ENCODE results near the gene CDK2. TPM values are rescaled to one million over a fixed set of nuclear protein-coding genes. Genes with fewer than 3 reads are reported as not detected.

Gene CDK2
- total and polyA plus RNA-seq, 3 donors from 2014 or later, result 16.5 to 20.3 (median 19.8) TPM

DNA sequence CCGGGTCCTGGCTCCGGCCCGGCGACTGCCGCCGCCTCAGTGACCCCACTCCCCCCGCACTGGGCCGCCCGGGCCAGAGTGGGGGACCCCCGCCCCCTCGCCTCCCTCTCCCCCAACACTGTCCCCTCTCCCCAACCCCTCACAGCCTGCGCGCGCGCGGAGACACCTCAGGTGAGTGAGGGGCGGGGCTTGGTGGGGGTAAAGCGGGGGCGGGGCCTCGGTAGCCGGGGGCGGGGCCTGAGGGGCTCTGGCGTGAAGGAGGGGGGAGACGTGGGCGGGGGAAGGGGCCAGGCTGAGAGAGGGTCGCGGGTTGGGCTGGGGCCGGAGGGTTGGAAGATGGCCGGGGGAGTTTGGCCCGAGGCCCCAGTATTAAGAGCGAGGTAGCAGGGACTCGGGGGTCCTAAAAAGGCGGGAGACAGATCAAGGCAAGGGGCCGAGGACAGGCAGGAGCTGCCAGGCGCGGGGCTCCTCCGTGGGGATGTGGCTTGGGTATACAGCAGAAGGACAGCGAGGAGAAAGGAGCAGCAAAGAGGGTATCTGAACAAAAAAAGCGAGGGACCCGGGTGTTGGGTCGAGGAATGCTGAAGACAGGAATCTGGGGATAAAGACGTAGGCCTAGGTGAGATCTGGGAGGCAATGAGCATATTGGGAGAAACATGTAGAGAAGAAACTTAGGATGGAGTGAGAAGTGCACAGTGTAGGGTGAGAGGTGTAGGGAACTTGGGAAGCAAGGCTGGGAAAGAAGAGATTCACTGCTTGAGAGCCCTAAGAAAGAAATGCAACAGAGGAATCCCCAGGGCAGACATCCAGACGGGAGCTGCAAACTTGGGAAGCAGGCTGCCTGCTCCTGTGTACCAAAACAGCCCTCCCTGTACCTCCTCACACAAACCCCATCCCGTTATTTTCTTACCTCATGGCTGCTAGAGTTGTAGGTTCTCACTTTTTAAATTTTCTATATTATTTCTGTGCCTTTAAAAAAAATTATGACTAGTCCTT is 41.2 kb downstream of the CDK2 start:
- Histone ChIP-seq H3K36me3 (ENCODE audit: low read depth, missing control alignments) (no peaks in the 10 kb centered on the region), H3K27ac (peak overlapping the region; percentile 96 to 98), H3K9me3 (no peaks in the 10 kb centered on the region), H3K27me3 (no peaks in the 10 kb centered on the region), H3K4me3 (peak overlapping the region; percentile 96 to 99), H3K4me1 (peaks cover 3% of the 10 kb centered on the region)
- intact Hi-C loops (cut with DNase I; ENCODE audit: low total_unique reads), result no loop called here
- DNase-seq, result peak; percentile 76
- TF ChIP-seq, protein P1, sequence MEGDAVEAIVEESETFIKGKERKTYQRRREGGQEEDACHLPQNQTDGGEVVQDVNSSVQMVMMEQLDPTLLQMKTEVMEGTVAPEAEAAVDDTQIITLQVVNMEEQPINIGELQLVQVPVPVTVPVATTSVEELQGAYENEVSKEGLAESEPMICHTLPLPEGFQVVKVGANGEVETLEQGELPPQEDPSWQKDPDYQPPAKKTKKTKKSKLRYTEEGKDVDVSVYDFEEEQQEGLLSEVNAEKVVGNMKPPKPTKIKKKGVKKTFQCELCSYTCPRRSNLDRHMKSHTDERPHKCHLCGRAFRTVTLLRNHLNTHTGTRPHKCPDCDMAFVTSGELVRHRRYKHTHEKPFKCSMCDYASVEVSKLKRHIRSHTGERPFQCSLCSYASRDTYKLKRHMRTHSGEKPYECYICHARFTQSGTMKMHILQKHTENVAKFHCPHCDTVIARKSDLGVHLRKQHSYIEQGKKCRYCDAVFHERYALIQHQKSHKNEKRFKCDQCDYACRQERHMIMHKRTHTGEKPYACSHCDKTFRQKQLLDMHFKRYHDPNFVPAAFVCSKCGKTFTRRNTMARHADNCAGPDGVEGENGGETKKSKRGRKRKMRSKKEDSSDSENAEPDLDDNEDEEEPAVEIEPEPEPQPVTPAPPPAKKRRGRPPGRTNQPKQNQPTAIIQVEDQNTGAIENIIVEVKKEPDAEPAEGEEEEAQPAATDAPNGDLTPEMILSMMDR (IDR thresholded peaks at IDR 0.05), result no peak
- no peak for TF ChIP-seq POLR2A (IDR thresholded peaks at IDR 0.05)
- WGBS, 2 donors, result 1 to 2% methylated on average over 29 to 30 of the region's 44 CpGs

- no peaks in the 10 kb centered on the region for H3K36me3 ChIP-seq (ENCODE audit: low read depth, missing control alignments)
- peaks cover 3% of the 10 kb centered on the region for H3K4me1 ChIP-seq
- intact Hi-C loops (cut with DNase I; ENCODE audit: low total_unique reads), result no loop called here
- H3K9me3 ChIP-seq, result no peaks in the 10 kb centered on the region
- H3K4me3 ChIP-seq, result no peak overlapping the region
- H3K27me3 ChIP-seq, result no peaks in the 10 kb centered on the region
- WGBS, 2 donors, result 72 to 79% methylated on average over 2 of the region's 2 CpGs
- no peak overlapping the region for H3K27ac ChIP-seq
- DNase-seq, result no peak
- TF ChIP-seq, protein P1 (IDR thresholded peaks at IDR 0.05), result no peak
- no peak for TF ChIP-seq POLR2A (IDR thresholded peaks at IDR 0.05)
These were observed 43.5 kb downstream of the CDK2 start for GRCh38 chr12:56010111-56010570.

- intact Hi-C loops (cut with DNase I; ENCODE audit: low total_unique reads), result no loop called here
- no peak for DNase-seq
- no peak for TF ChIP-seq POLR2A (IDR thresholded peaks at IDR 0.05)
- TF ChIP-seq, protein P1 (IDR thresholded peaks at IDR 0.05), result no peak
- H3K4me1 ChIP-seq, result peaks cover 3% of the 10 kb centered on the region
- H3K27ac ChIP-seq, result no peak overlapping the region
- H3K4me3 ChIP-seq, result no peak overlapping the region
- H3K27me3 ChIP-seq, result no peaks in the 10 kb centered on the region
- WGBS, 2 donors, result 77 to 93% methylated on average over 2 of the region's 2 CpGs
- H3K9me3 ChIP-seq, result no peaks in the 10 kb centered on the region
- no peaks in the 10 kb centered on the region for H3K36me3 ChIP-seq (ENCODE audit: low read depth, missing control alignments)
These were observed 45.0 kb downstream of the CDK2 start for GRCh38 chr12:56011509-56012090.

DNA sequence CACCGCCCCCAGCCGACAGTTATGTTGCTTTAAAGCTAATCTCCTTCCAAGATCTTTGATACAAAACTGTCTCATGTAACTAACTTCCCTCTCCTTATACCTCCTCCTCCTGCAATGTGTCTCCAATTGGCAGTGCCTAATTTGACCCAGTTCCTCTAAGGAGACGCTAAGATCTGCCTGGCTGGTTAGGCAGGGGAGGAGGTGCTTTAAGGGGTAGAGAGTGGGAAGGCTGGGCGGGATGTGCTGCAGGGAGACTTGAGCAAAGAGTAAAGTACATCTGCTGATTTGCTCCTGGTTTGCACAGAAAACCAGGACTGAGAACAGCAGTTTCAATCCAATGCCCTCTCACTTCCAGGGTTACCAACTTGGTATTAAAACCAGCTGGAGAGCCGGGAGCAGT is 46.9 kb downstream of the CDK2 start:
- no peak for DNase-seq
- intact Hi-C loops (cut with DNase I; ENCODE audit: low total_unique reads), result no loop called here
- H3K27ac ChIP-seq, result no peak overlapping the region

More for the DNA sequence above, 46.9 kb downstream of the CDK2 start:
- no peaks in the 10 kb centered on the region for H3K27me3 ChIP-seq
- TF ChIP-seq, protein P1 (IDR thresholded peaks at IDR 0.05), result no peak
- TF ChIP-seq POLR2A (IDR thresholded peaks at IDR 0.05), result no peak
- no peak overlapping the region for H3K4me3 ChIP-seq
- WGBS, 2 donors, result 84 to 87% methylated on average over 5 of the region's 5 CpGs
- H3K36me3 ChIP-seq (ENCODE audit: low read depth, missing control alignments), result no peaks in the 10 kb centered on the region
- no peaks in the 10 kb centered on the region for H3K9me3 ChIP-seq
- H3K4me1 ChIP-seq, result no peaks in the 10 kb centered on the region
